HepG2 (cell line): ENCODE measurements around the gene CCDC148. TPM values are rescaled to one million over a fixed set of nuclear protein-coding genes. Genes with fewer than 3 reads are reported as not detected.

Experiments used
- ARHGAP35 ChIP-seq: sonication (generic); formaldehyde crosslinking; IDR thresholded peaks from 2 replicates; pipeline ENCODE4 v1.9.0; 2022; ENCODE audit warnings: mild to moderate bottlenecking, inconsistent platforms, moderate library complexity, missing genetic modification reagents, borderline replicate concordance
- ARID2 ChIP-seq: sonication (generic); formaldehyde crosslinking; IDR thresholded peaks from 2 replicates; pipeline ENCODE4 v1.8.1; 2022; ENCODE audit warnings: mild to moderate bottlenecking, missing genetic modification reagents, borderline replicate concordance
- ATRX ChIP-seq: sonication (generic); formaldehyde crosslinking; IDR thresholded peaks from 2 replicates; pipeline ENCODE4 v1.4.0; 2020; ENCODE audit warnings: missing genetic modification reagents, borderline replicate concordance
- DPF2 ChIP-seq: sonication (generic); formaldehyde crosslinking; IDR thresholded peaks from 2 replicates; pipeline ENCODE4 v1.4.0; 2020; ENCODE audit warnings: mild to moderate bottlenecking, low read depth, missing genetic modification reagents, borderline replicate concordance
- GATAD1 ChIP-seq: IDR thresholded peaks from 2 replicates; pipeline ENCODE4 v1.6.1; 2016; ENCODE audit warnings: missing genetic modification reagents, missing compliant biosample characterization
- IKZF4 ChIP-seq: sonication (generic); formaldehyde crosslinking; IDR thresholded peaks from 2 replicates; pipeline ENCODE4 v1.5.1; 2020; ENCODE audit warnings: borderline replicate concordance, mild to moderate bottlenecking, low read depth, missing genetic modification reagents; ENCODE audit errors: not compliant biosample characterization
- JDP2 ChIP-seq: sonication (generic); formaldehyde crosslinking; IDR thresholded peaks from 2 replicates; pipeline ENCODE4 v1.8.1; 2022; ENCODE audit warnings: missing genetic modification reagents, borderline replicate concordance
- KDM6A ChIP-seq: IDR thresholded peaks from 2 replicates; pipeline ENCODE4 v1.6.1; 2016; ENCODE audit warnings: low read depth
- NFYB ChIP-seq: sonication (generic); formaldehyde crosslinking; IDR thresholded peaks from 2 replicates; pipeline ENCODE4 v1.4.0; 2020; ENCODE audit warnings: missing genetic modification reagents
- PLRG1 ChIP-seq: fragments of 450-650 bp; conservative IDR thresholded peaks from 2 replicates; pipeline ENCODE4 v1.6.1; 2016
- REXO4 ChIP-seq: sonication (generic); formaldehyde crosslinking; IDR thresholded peaks from 2 replicates; pipeline ENCODE4 v1.8.0; 2022; ENCODE audit warnings: missing genetic modification reagents, mild to moderate bottlenecking, borderline replicate concordance
- TBX3 ChIP-seq: fragments of 450-650 bp; IDR thresholded peaks from 2 replicates; pipeline ENCODE4 v1.6.1; 2017; ENCODE audit warnings: antibody characterized with exemption, mild to moderate bottlenecking, inconsistent platforms, borderline replicate concordance
- TCF7L2 ChIP-seq: IDR thresholded peaks from 2 replicates; pipeline ENCODE4 v1.6.1; 2011; ENCODE audit warnings: mild to moderate bottlenecking, low read depth, low read length, moderate library complexity
- THYN1 ChIP-seq: sonication (generic); formaldehyde crosslinking; IDR thresholded peaks from 2 replicates; pipeline ENCODE4 v1.8.1; 2023; ENCODE audit warnings: low read depth, mild to moderate bottlenecking, moderate library complexity, missing genetic modification reagents, borderline replicate concordance
- YY1 ChIP-seq: IDR thresholded peaks from 2 replicates; pipeline ENCODE4 v1.6.1; 2011; ENCODE audit warnings: low read length, low read depth, moderate library complexity, mild to moderate bottlenecking; ENCODE audit not compliant: insufficient read depth, insufficient replicate concordance
- ZBTB1 ChIP-seq: sonication (generic); formaldehyde crosslinking; IDR thresholded peaks from 2 replicates; pipeline ENCODE4 v1.4.0; 2020; ENCODE audit warnings: missing genetic modification reagents, borderline replicate concordance
- ZBTB20 ChIP-seq: sonication (generic); formaldehyde crosslinking; IDR thresholded peaks from 2 replicates; pipeline ENCODE4 v1.8.1; 2023; ENCODE audit warnings: missing genetic modification reagents, low read depth, mild to moderate bottlenecking, borderline replicate concordance
- ZFY ChIP-seq: sonication (generic); formaldehyde crosslinking; IDR thresholded peaks from 2 replicates; pipeline ENCODE4 v1.4.0; 2020; ENCODE audit warnings: missing genetic modification reagents
- ZKSCAN1 ChIP-seq: fragments of 150-350 bp; IDR thresholded peaks from 2 replicates; pipeline ENCODE4 v1.6.1; 2014; ENCODE audit warnings: low read length
- ZNF160 ChIP-seq: sonication (generic); formaldehyde crosslinking; IDR thresholded peaks from 2 replicates; pipeline ENCODE4 v1.8.0; 2022; ENCODE audit warnings: mild to moderate bottlenecking, inconsistent platforms, missing genetic modification reagents
- ZNF260 ChIP-seq: sonication (generic); formaldehyde crosslinking; IDR thresholded peaks from 2 replicates; pipeline ENCODE4 v1.4.0; 2020; ENCODE audit warnings: missing genetic modification reagents, low read depth, mild to moderate bottlenecking, borderline replicate concordance
- ZNF296 ChIP-seq: sonication (generic); formaldehyde crosslinking; conservative IDR thresholded peaks from 2 replicates; pipeline ENCODE4 v1.5.0; 2020; ENCODE audit warnings: mild to moderate bottlenecking, missing genetic modification reagents
- ZNF33B ChIP-seq: sonication (generic); formaldehyde crosslinking; IDR thresholded peaks from 2 replicates; pipeline ENCODE4 v1.5.1; 2020; ENCODE audit warnings: mild to moderate bottlenecking, missing genetic modification reagents
- ZNF34 ChIP-seq: sonication (generic); formaldehyde crosslinking; IDR thresholded peaks from 2 replicates; pipeline ENCODE4 v1.4.0; 2020; ENCODE audit warnings: mild to moderate bottlenecking, missing genetic modification reagents, borderline replicate concordance
- ZNF451 ChIP-seq: sonication (generic); formaldehyde crosslinking; IDR thresholded peaks from 2 replicates; pipeline ENCODE4 v1.5.0; 2020; ENCODE audit warnings: mild to moderate bottlenecking, missing genetic modification reagents
- ZNF570 ChIP-seq: sonication (generic); formaldehyde crosslinking; IDR thresholded peaks from 2 replicates; pipeline ENCODE4 v1.4.0; 2020; ENCODE audit warnings: mild to moderate bottlenecking, missing genetic modification reagents, borderline replicate concordance
- ZNF792 ChIP-seq: IDR thresholded peaks from 2 replicates; pipeline ENCODE4 v1.6.1; 2016
- ZUFSP ChIP-seq: sonication (generic); formaldehyde crosslinking; IDR thresholded peaks from 2 replicates; pipeline ENCODE4 v1.9.0; 2021; ENCODE audit warnings: missing genetic modification reagents, mild to moderate bottlenecking, borderline replicate concordance
- polyA plus RNA-seq, 8 experiments: library from polyadenylated mRNA; depleted of rRNA in 3 of 8; stranded (reverse) in 7 of 8; unstranded in 1 of 8; fragments of >200 nt; fragmentation: Illumina TruSeq in 4 of 8; extraction: Trizol in 4 of 8; gene quantifications; 2 replicates each; pipeline versions ENCODE4 v1.2.1 to v1.2.3, GENCODE V29; 2011 to 2016; ENCODE audit warnings: low read depth in 4 of 8, missing spikeins in 1 of 8, mixed read lengths in 1 of 8; ENCODE audit not compliant: insufficient read depth in 1 of 8
- total RNA-seq, 5 experiments: library from RNA; depleted of rRNA; stranded (reverse); fragments of >200 nt; fragmentation: Illumina TruSeq; extraction: Trizol; gene quantifications; 2 replicates each; pipeline ENCODE4 v1.2.3, GENCODE V29; 2016; ENCODE audit warnings: low read depth in 1 of 5
- TF ChIP-seq, protein P1 (sequence below): sonication (generic); formaldehyde crosslinking; IDR thresholded peaks from 2 replicates; pipeline ENCODE4 v1.8.1; 2023; ENCODE audit warnings: mild to moderate bottlenecking, inconsistent platforms, moderate library complexity, missing genetic modification reagents, borderline replicate concordance

CCDC148 gene
- total and polyA plus RNA-seq, 2 of the 13 experiments (the other 11 are each of a cell fraction or from before 2014, with no cell fraction given) = 0.30 to 0.49 TPM

DNA sequence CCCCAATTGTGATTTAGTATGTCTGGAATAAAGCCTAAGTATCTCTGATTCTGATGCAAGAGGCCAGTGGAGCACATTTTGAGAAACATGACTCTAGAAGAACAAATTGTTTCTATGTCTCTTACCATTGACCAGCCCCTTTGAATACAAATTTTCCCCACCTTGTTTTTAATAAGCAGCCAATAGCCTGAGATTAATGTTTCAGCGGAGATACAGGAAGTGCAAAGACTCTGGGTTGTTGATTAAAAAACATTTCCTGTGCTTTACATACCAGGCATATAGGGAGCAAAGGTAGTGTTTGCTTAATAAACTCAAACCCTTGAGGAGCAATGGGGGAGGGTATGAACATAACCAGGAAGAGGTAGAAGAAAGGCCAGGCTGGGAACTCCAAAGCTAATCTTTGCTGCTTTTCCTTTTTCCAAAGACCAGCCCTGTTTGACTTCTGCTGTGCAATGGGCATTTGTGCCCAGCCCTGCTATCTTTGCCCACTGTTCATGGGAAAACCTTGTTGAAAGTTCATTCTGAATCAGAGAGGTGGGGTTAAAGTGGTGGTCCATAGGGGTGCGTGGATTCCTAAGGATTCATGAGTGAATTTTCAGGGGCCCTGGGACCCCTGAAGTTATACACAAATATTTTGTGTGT is 325.6 kb downstream of the CCDC148 start (continued):
- TF ChIP-seq NFYB (CRISPR knock-in tag) = peak; percentile 26; the same call in 1 of the 2 replicates
- TF ChIP-seq ATRX (CRISPR knock-in tag) = no peak
- TF ChIP-seq TBX3 = no peak
- no peak for TF ChIP-seq ARID2 (CRISPR knock-in tag)
- no peak for TF ChIP-seq TCF7L2
- no peak for TF ChIP-seq ZNF160
- TF ChIP-seq ZBTB20 = peak; percentile 100
- no peak for TF ChIP-seq ZBTB1 (CRISPR knock-in tag)
- no peak for TF ChIP-seq ZNF260 (CRISPR knock-in tag)
- TF ChIP-seq REXO4 = no peak
- TF ChIP-seq ZNF296 = no peak
- no peak for TF ChIP-seq IKZF4
- no peak for TF ChIP-seq ZNF570 (CRISPR knock-in tag)
- TF ChIP-seq ZNF451 (CRISPR knock-in tag) = no peak
- TF ChIP-seq ZNF34 = no peak
- TF ChIP-seq YY1 = peak; percentile 38
- no peak for TF ChIP-seq ZFY (CRISPR knock-in tag)
- peak; percentile 42; the same call in 1 of the 2 replicates for TF ChIP-seq GATAD1 (CRISPR knock-in tag)
- no peak for TF ChIP-seq PLRG1
- no peak; the same call in 1 of the 2 replicates for TF ChIP-seq JDP2
- no peak for TF ChIP-seq ZUFSP (CRISPR knock-in tag)
- peak; percentile 81 for TF ChIP-seq ZNF792 (CRISPR knock-in tag)
- TF ChIP-seq ZNF33B (CRISPR knock-in tag) = no peak
- no peak for TF ChIP-seq THYN1 (CRISPR knock-in tag)
- TF ChIP-seq KDM6A (CRISPR knock-in tag) = peak; percentile 100
- no peak for TF ChIP-seq ARHGAP35
- peak; percentile 92 for TF ChIP-seq DPF2
- TF ChIP-seq, protein P1, sequence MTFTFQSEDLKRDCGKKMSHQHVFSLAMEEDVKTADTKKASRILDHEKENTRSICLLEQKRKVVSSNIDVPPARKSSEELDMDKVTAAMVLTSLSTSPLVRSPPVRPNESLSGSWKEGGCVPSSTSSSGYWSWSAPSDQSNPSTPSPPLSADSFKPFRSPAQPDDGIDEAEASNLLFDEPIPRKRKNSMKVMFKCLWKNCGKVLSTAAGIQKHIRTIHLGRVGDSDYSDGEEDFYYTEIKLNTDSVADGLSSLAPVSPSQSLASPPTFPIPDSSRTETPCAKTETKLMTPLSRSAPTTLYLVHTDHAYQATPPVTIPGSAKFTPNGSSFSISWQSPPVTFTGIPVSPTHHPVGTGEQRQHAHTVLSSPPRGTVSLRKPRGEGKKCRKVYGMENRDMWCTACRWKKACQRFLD (CRISPR knock-in tag) = no peak
- 0 out of 2 replicates have a peak, but pooled peaks have one; percentile 38 for TF ChIP-seq ZKSCAN1
